Skeletal muscle tissue (tissue), 4 donors: ENCODE measurements around the gene FOXP1. TPM values are rescaled to one million over a fixed set of nuclear protein-coding genes. Genes with fewer than 3 reads are reported as not detected.
"Not testable (repeated sequence)": the region's sequence is repeated elsewhere in the genome, so short reads cannot be mapped to it uniquely, and the experiment has no call there.

Experiments
- H3K27ac ChIP-seq: one replicate; pipeline ENCODE4 v1.7.0; 2013; ENCODE audit warnings: mild to moderate bottlenecking, low read depth, low read length, inconsistent platforms
- H3K27me3 ChIP-seq, 3 donors: one replicate each; pipeline ENCODE4 v1.7.0; 2013; ENCODE audit warnings: low read length in 3 of 3; ENCODE audit not compliant: control insufficient read depth in 3 of 3, insufficient read depth in 3 of 3
- H3K36me3 ChIP-seq, 3 donors: one replicate each; pipeline ENCODE4 v1.7.0; 2013; ENCODE audit warnings: low read length in 3 of 3; ENCODE audit not compliant: control insufficient read depth in 3 of 3, insufficient read depth in 3 of 3
- H3K4me1 ChIP-seq, 3 donors: one replicate each; pipeline ENCODE4 v1.7.0; 2013; ENCODE audit warnings: low read length in 3 of 3, mild to moderate bottlenecking in 3 of 3; ENCODE audit not compliant: control insufficient read depth in 3 of 3, insufficient read depth in 3 of 3
- H3K4me3 ChIP-seq, 3 donors: one replicate each; pipeline ENCODE4 v1.7.0; 2013; ENCODE audit warnings: low read length in 3 of 3
- H3K9ac ChIP-seq, 3 donors: one replicate each; pipeline ENCODE4 v1.7.0; 2013; ENCODE audit warnings: low read length in 3 of 3, mild to moderate bottlenecking in 3 of 3, moderate library complexity in 2 of 3, low read depth in 1 of 3
- H3K9me3 ChIP-seq, 3 donors: one replicate each; pipeline ENCODE4 v1.7.0; 2013; ENCODE audit warnings: low read length in 3 of 3; ENCODE audit not compliant: control insufficient read depth in 3 of 3
- total RNA-seq: library from RNA; depleted of rRNA; stranded (reverse); fragments of >200 nt; gene quantifications from one replicate; pipeline ENCODE4 v1.2.3, GENCODE V29; 2014
- donor health status: Osteomylitis.

Gene FOXP1
- total RNA-seq, 1 donor from 2014 or later, result 36.0 TPM

- no peak overlapping the region for H3K9ac ChIP-seq
- H3K36me3 ChIP-seq, result no peaks in the 10 kb centered on the region
- H3K27ac ChIP-seq, result no peak overlapping the region
- H3K4me3 ChIP-seq, result no peak overlapping the region
- H3K4me1 ChIP-seq, result peaks cover 0 to 11% (median 6%) of the 10 kb centered on the region in 3 donors
- no peaks in the 10 kb centered on the region for H3K9me3 ChIP-seq
- H3K27me3 ChIP-seq, result no peaks in the 10 kb centered on the region
Measured at GRCh38 chr3:71025516-71025915, 558.0 kb downstream of the FOXP1 start.

DNA sequence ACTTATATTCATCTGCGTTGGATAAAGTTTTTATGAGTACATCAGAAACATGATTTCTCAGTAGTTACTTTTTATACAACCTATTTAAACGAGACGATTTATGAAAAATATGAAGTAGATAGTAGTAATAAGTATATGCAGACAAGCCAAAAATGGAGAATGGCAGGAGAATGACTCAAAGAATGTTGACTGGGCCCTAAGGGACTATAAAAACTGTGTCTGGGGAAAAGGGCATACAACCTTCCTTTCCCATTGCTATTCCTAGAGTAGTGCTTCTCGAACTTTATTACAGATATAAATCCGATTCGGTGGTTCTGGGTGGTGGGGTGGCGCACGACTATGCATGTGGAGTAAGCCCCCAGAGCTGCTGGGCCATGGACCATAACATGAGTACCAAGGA, 558.5 kb downstream of the FOXP1 start:
- peaks cover 0 to 12% (median 6%) of the 10 kb centered on the region in 3 donors for H3K4me1 ChIP-seq
- H3K9ac ChIP-seq, result no peak overlapping the region
- H3K27ac ChIP-seq, result no peak overlapping the region
- H3K36me3 ChIP-seq, result no peaks in the 10 kb centered on the region
- no peak overlapping the region for H3K4me3 ChIP-seq
- H3K9me3 ChIP-seq, result no peaks in the 10 kb centered on the region
- H3K27me3 ChIP-seq, result no peaks in the 10 kb centered on the region

DNA sequence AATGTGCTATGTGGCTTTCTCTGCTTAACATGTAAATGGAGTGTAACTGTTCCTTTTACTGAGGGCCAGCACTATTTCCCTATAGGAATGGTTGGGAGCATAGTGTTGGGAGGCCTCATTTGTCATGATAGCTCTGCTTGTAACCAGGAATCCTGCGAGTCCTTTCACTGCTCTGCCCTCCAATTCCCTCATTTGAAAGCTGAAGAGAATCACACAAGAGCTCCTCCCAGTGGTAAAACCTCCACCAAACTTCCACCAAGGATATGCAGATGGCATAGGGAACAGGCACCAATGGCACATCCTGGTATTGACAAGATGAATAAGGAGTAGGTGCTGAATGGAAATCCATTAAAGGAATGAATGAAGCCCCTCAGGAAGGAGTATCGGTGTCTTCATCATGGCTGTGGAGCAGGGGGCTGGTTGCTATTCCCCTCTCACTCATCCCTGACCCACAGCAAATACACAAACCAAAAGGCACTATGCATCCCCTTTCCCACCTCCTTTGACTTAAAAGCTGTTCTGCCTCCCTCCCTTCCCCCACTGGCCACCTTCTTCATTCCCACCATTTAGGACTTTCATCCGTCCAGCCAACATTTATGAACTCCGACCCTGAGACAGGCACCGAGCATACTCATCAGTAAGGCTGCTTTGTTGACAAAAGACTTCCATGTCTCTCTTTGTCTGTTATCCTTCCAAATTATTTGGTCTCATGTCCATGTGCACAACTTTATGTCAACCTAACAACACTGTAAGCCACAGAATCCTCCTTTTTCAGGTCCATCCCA, 560.8 kb downstream of the FOXP1 start:
- H3K9me3 ChIP-seq, result no peaks in the 10 kb centered on the region
- no peak overlapping the region for H3K9ac ChIP-seq
- no peak overlapping the region for H3K27ac ChIP-seq
- no peaks in the 10 kb centered on the region for H3K27me3 ChIP-seq
- H3K4me1 ChIP-seq, result peaks cover 0 to 12% (median 6%) of the 10 kb centered on the region in 3 donors
- H3K4me3 ChIP-seq, result no peak overlapping the region
- no peaks in the 10 kb centered on the region for H3K36me3 ChIP-seq

DNA sequence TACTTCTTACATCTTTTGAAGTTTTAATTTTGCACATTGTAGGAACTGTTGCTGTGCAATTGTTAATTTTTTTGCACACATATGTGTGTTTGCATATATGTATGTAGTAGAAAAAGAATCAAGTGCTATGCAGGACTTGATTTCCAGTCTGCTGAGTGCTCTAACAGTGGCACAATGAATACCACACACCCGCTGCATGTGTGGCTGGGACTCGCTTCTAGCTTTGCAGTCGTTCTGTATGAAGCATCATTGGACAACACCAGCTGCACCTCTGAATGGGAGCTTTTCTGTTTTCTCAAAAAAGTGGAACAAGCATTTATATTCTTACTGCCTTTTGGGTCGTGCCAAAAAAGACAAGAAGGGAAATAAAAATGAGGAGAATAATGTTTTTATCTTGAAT, 564.7 kb downstream of the FOXP1 start:
- H3K36me3 ChIP-seq, result peaks cover 0 to 6% (median 3%) of the 10 kb centered on the region in 3 donors
- peaks cover 0 to 6% (median 0%) of the 10 kb centered on the region in 3 donors for H3K4me1 ChIP-seq
- H3K27me3 ChIP-seq, result no peaks in the 10 kb centered on the region
- no peak overlapping the region for H3K4me3 ChIP-seq
- H3K9ac ChIP-seq, result no peak overlapping the region
- no peaks in the 10 kb centered on the region for H3K9me3 ChIP-seq
- H3K27ac ChIP-seq, result no peak overlapping the region

DNA sequence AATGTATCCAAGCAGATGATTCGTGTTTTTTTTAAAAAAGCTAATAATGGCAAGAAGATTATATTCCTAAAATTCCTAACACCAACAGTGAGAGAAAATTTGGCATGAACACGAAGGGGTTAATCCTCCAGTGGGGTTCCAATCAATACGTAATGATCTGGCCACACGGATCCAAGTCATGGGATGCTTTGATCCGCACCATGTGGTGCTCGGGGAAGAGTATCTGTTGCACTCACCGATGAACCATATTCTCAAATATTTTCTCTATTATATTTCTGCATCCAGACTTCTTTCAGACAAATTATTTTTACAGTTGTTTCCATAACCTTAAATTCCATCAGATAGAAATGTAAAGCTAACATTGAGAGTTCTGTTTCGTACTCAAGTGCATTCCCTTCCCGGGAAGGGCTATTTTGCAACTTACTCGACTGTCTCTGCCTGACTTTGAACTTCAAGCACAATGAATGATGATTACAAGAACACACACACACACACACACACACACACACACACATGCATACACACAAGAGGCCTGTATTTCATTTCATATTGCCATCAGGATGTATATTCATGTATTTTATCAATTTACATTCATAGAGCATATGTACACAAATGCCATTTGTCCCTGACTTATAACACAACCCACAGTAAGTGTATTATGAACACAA, 567.2 kb downstream of the FOXP1 start:
- Histone ChIP-seq H3K27me3 (no peaks in the 10 kb centered on the region), H3K9me3 (no peaks in the 10 kb centered on the region), H3K4me1 (peaks cover 0 to 6% (median 0%) of the 10 kb centered on the region in 3 donors), H3K9ac (no peak overlapping the region), H3K27ac (no peak overlapping the region), H3K36me3 (peaks cover 0 to 6% (median 5%) of the 10 kb centered on the region in 3 donors), H3K4me3 (no peak overlapping the region)

- not testable (repeated sequence) for H3K36me3 ChIP-seq, H3K27ac ChIP-seq, H3K9me3 ChIP-seq, H3K27me3 ChIP-seq, H3K9ac ChIP-seq, H3K4me1 ChIP-seq, H3K4me3 ChIP-seq
Measured at GRCh38 chr3:71014616-71015015, 568.9 kb downstream of the FOXP1 start.

DNA sequence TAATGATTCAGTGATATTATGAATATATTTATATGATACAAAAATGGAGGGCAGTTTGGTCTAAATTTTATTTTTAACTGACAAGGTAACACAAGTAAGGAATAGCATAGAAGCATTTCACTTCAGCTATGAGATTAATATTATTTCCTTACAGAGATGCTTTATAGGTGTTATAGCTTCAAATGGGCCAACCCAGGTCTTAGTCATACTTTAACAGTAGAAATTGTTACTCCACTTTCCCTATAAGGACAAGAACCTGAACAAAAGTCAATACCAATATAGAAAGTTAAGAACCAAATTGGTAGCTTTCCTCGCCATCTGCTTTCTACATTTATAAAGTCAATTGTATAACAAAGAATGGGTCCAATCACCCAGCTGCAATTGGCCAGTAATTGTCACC, 570.6 kb downstream of the FOXP1 start:
- no peak overlapping the region for H3K27ac ChIP-seq
- no peak overlapping the region for H3K9ac ChIP-seq
- H3K36me3 ChIP-seq, result peaks cover 0 to 6% (median 5%) of the 10 kb centered on the region in 3 donors
- peaks cover 5 to 10% (median 8%) of the 10 kb centered on the region in 3 donors for H3K4me1 ChIP-seq
- H3K27me3 ChIP-seq, result no peaks in the 10 kb centered on the region
- H3K9me3 ChIP-seq, result no peaks in the 10 kb centered on the region
- H3K4me3 ChIP-seq, result no peak overlapping the region

- H3K9me3 ChIP-seq, result no peaks in the 10 kb centered on the region
- no peak overlapping the region for H3K4me3 ChIP-seq
- no peak overlapping the region for H3K9ac ChIP-seq
- no peaks in the 10 kb centered on the region for H3K27me3 ChIP-seq
- H3K27ac ChIP-seq, result no peak overlapping the region
- H3K4me1 ChIP-seq, result peaks cover 11 to 19% (median 12%) of the 10 kb centered on the region in 3 donors
- H3K36me3 ChIP-seq, result peaks cover 0 to 6% (median 5%) of the 10 kb centered on the region in 3 donors
Measured at GRCh38 chr3:71011565-71012287, 571.8 kb downstream of the FOXP1 start.

- H3K9ac ChIP-seq, result no peak overlapping the region
- H3K27me3 ChIP-seq, result no peaks in the 10 kb centered on the region
- no peak overlapping the region for H3K4me3 ChIP-seq
- H3K36me3 ChIP-seq, result peaks cover 0 to 6% (median 5%) of the 10 kb centered on the region in 3 donors
- H3K27ac ChIP-seq, result no peak overlapping the region
- H3K9me3 ChIP-seq, result no peaks in the 10 kb centered on the region
- H3K4me1 ChIP-seq, result peaks cover 17 to 23% (median 17%) of the 10 kb centered on the region in 3 donors
Measured at GRCh38 chr3:71010726-71011455, 572.6 kb downstream of the FOXP1 start.
